Mesothelial cell of epicardium (in vitro differentiated cells): ENCODE results near the gene TGM2. TPM values are rescaled to one million over a fixed set of nuclear protein-coding genes. Genes with fewer than 3 reads are reported as not detected.

Source experiments
- DNase-seq, 2 experiments: peaks; one replicate each; pipeline ENCODE4 v3.0.0; 2021; ENCODE audit warnings: low spot score in 2 of 2; ENCODE audit not compliant: unreplicated experiment in 2 of 2
- H3K27ac Mint-ChIP-seq: 2 replicates; pipeline ENCODE4 v1.8.0; 2021; ENCODE audit warnings: mixed read lengths
- H3K27me3 Mint-ChIP-seq: 2 replicates; pipeline ENCODE4 v1.8.0; 2021; ENCODE audit warnings: low read depth, mixed read lengths
- H3K36me3 Mint-ChIP-seq: 2 replicates; pipeline ENCODE4 v1.8.0; 2021; ENCODE audit warnings: mixed read lengths
- H3K4me1 Mint-ChIP-seq: 2 replicates; pipeline ENCODE4 v1.8.0; 2021; ENCODE audit warnings: mixed read lengths
- H3K4me3 Mint-ChIP-seq: 2 replicates; pipeline ENCODE4 v1.8.0; 2021; ENCODE audit warnings: mild to moderate bottlenecking, moderate library complexity, mixed read lengths
- H3K9me3 Mint-ChIP-seq: 2 replicates; pipeline ENCODE4 v1.8.0; 2021; ENCODE audit warnings: mixed read lengths
- total RNA-seq: library from RNA; stranded (reverse); gene quantifications from 3 replicates; pipeline ENCODE4 v1.2.1, GENCODE V29; 2021
- TF ChIP-seq, protein P1 (sequence below): fragments of 200-600 bp; sonication (generic); IDR thresholded peaks from one replicate; pipeline ENCODE4 v1.5.0; 2021; ENCODE audit warnings: antibody characterized with exemption; ENCODE audit not compliant: unreplicated experiment

Gene TGM2
- total RNA-seq, 1 donor from 2014 or later = 35.7 TPM

DNA sequence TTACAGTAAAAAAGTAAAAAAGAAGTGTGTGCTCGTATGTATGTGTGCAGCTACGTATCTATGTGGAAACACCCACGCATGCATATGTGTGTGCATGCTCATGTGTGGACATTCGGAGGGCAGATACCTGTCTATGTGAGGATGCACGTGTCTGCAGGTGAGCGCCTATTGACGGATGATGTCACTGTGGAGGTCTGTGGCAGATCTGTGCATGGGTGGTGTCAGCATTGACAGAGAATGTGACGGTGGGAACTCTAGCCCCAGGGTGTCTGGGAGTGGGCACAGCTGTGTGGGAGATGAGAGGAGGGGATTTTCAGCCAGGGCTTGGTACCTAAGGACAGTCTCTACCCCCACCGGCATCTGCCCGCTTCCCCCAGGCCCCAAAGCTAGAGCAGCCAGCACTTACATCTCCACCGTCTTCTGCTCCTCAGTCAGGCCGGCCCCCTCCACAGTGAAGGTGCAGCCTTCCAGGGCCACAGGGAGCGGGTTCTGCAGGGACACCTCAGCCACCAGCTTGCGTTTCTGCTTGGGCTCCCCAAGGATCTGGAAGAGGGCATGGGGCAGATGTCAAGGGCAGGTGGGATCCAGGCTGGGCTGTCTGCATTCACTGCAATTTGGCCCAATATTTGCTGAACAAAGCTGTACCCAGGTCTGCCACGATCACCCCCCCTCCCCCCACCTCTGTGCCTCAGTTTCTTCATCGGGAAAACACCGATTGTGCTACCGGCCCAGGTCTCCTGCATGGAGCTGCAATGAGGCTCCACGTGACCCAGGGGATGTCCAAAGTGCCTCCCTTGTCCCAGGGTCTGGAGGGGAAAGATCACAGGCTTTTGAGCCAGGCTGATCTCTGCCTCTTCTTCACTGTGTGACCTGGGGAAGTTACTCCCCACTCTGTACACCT, 34.1 kb downstream of the TGM2 start:
- Mint-ChIP-seq H3K9me3 (no peaks in the 10 kb centered on the region), H3K27me3 (no peaks in the 10 kb centered on the region), H3K4me3 (no peak overlapping the region), H3K4me1 (peaks cover 51% of the 10 kb centered on the region), H3K27ac (no peak overlapping the region), H3K36me3 (no peaks in the 10 kb centered on the region)
- DNase-seq = no peak
- TF ChIP-seq, protein P1, sequence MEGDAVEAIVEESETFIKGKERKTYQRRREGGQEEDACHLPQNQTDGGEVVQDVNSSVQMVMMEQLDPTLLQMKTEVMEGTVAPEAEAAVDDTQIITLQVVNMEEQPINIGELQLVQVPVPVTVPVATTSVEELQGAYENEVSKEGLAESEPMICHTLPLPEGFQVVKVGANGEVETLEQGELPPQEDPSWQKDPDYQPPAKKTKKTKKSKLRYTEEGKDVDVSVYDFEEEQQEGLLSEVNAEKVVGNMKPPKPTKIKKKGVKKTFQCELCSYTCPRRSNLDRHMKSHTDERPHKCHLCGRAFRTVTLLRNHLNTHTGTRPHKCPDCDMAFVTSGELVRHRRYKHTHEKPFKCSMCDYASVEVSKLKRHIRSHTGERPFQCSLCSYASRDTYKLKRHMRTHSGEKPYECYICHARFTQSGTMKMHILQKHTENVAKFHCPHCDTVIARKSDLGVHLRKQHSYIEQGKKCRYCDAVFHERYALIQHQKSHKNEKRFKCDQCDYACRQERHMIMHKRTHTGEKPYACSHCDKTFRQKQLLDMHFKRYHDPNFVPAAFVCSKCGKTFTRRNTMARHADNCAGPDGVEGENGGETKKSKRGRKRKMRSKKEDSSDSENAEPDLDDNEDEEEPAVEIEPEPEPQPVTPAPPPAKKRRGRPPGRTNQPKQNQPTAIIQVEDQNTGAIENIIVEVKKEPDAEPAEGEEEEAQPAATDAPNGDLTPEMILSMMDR = no peak

- TF ChIP-seq, protein P1 = no peak
Observed at GRCh38 chr20:38129893-38130609, 35.0 kb downstream of the TGM2 start.

GRCh38 chr20:38129248-38129865, 35.7 kb downstream of the TGM2 start:
- no peak overlapping the region for H3K27ac Mint-ChIP-seq
- DNase-seq = no peak
- H3K36me3 Mint-ChIP-seq = no peaks in the 10 kb centered on the region
- H3K4me1 Mint-ChIP-seq = peaks cover 50% of the 10 kb centered on the region
- H3K4me3 Mint-ChIP-seq = no peak overlapping the region
- H3K9me3 Mint-ChIP-seq = no peaks in the 10 kb centered on the region
- TF ChIP-seq, protein P1 = no peak
- no peaks in the 10 kb centered on the region for H3K27me3 Mint-ChIP-seq

More at GRCh38 chr20:38129893-38130609, 35.0 kb downstream of the TGM2 start:
- no peaks in the 10 kb centered on the region for H3K9me3 Mint-ChIP-seq
- no peaks in the 10 kb centered on the region for H3K36me3 Mint-ChIP-seq
- H3K27me3 Mint-ChIP-seq = no peaks in the 10 kb centered on the region
- H3K27ac Mint-ChIP-seq = no peak overlapping the region
- no peak for DNase-seq
- no peak overlapping the region for H3K4me3 Mint-ChIP-seq
- H3K4me1 Mint-ChIP-seq = peaks cover 57% of the 10 kb centered on the region

DNA sequence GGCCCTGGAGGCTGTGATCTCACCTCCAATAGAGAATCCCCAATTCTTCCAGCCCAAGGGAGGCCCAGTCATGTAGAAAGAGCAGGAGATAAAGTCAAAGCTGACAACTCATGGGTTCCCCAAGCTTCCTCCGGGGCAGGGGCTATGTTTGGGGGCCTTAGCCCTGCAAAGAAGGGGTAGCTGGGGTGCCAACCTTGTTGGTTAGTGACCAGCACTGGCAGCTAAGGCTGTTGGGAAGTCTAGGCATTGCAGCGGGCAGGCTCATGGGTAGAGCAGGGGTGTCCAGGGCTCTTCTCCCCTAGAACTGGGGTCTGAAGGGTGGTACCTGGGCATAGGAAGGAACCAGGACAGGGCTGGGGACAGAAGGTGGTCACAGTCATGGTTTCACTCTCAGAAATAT, 36.4 kb downstream of the TGM2 start:
- H3K27ac Mint-ChIP-seq = no peak overlapping the region
- H3K9me3 Mint-ChIP-seq = no peaks in the 10 kb centered on the region
- H3K36me3 Mint-ChIP-seq = no peaks in the 10 kb centered on the region
- no peaks in the 10 kb centered on the region for H3K27me3 Mint-ChIP-seq
- no peak for DNase-seq
- TF ChIP-seq, protein P1 = no peak
- H3K4me3 Mint-ChIP-seq = no peak overlapping the region
- peaks cover 44% of the 10 kb centered on the region for H3K4me1 Mint-ChIP-seq

DNA sequence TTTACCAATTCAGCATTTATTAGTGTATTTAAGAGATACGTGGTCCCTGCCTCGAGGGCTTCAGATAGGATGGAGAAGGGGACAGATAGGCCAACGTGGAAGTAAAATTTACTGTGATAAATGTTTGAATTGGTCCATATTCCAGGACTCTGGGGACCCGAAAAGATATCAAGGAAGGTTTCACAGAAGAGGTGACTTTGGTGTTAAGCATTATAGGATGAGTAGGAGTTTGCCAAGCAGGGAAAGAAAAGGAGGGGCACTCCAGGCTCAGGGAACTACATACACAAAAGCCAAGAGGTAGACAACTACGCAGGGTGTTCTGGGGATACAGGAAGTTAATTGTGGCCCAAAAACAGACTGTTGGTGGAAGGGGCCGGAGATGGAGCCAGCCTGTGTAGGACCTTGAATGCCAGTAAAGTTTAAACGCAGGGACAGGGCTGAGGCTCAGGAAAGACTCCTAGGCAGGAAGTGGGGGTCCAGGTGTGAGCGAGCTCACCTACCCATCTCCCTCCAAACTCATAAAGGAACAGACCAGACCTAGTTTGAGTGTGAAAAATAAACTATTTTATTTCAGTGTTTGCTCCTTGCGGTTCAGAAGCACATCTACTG, 37.0 kb downstream of the TGM2 start:
- Mint-ChIP-seq H3K36me3 (no peaks in the 10 kb centered on the region), H3K9me3 (no peaks in the 10 kb centered on the region), H3K4me1 (peaks cover 43% of the 10 kb centered on the region), H3K27ac (peak overlapping the region; percentile 0), H3K4me3 (no peak overlapping the region), H3K27me3 (no peaks in the 10 kb centered on the region)
- TF ChIP-seq, protein P1 = no peak
- DNase-seq = no peak
